ENCODE results near the gene DGKZ.
A peak's percentile ranks its signal among the peaks of the same experiment; 100 is the strongest.

Gene DGKZ

GRCh38 chr11:46381048-46381818 lies 34.0 kb downstream of the DGKZ start, which contains the start of gene MDK:
Gene MDK (plus strand): TSS chr11:46381669. CDS start chr11:46382058, 389 bp downstream.
- Mint-ChIP-seq H3K27me3 (ENCODE audit: low read depth, poor library complexity) (peaks cover 13% of the 10 kb centered on the region), H3K27ac (peak within 1 kb of the TSS; percentile 87), H3K4me3 (peak within 1 kb of the TSS; percentile 88), H3K9me3 (no peaks in the 10 kb centered on the region), H3K4me1 (peaks cover 48% of the 10 kb centered on the region), H3K36me3 (ENCODE audit: low read depth) (peaks cover 26% of the 10 kb centered on the region)
- no peak for TF ChIP-seq CTCF (IDR thresholded peaks at IDR 0.05)
- peak; percentile 76 for DNase-seq

GRCh38 chr11:46381819-46382645 lies 34.8 kb downstream of the DGKZ start:
- peak overlapping the region; percentile 88 for H3K4me3 Mint-ChIP-seq
- no peak overlapping the region for H3K27ac Mint-ChIP-seq
- TF ChIP-seq CTCF (IDR thresholded peaks at IDR 0.05) = no peak
- DNase-seq = peak; percentile 46
- peaks cover 21% of the 10 kb centered on the region for H3K27me3 Mint-ChIP-seq (ENCODE audit: low read depth, poor library complexity)
- peaks cover 26% of the 10 kb centered on the region for H3K36me3 Mint-ChIP-seq (ENCODE audit: low read depth)
- H3K4me1 Mint-ChIP-seq = peaks cover 56% of the 10 kb centered on the region
- H3K9me3 Mint-ChIP-seq = no peaks in the 10 kb centered on the region

- Mint-ChIP-seq H3K27ac (no peak overlapping the region), H3K4me3 (peak overlapping the region; percentile 88)
- peak; percentile 47 for DNase-seq
These were observed 35.6 kb downstream of the DGKZ start for GRCh38 chr11:46382646-46383403.

GRCh38 chr11:46383404-46383758 lies 36.1 kb downstream of the DGKZ start:
- peaks cover 20% of the 10 kb centered on the region for H3K36me3 Mint-ChIP-seq (ENCODE audit: low read depth)
- H3K27ac Mint-ChIP-seq = no peak overlapping the region
- H3K27me3 Mint-ChIP-seq (ENCODE audit: low read depth, poor library complexity) = peaks cover 35% of the 10 kb centered on the region
- H3K4me3 Mint-ChIP-seq = peak overlapping the region; percentile 88
- DNase-seq = no peak
- TF ChIP-seq CTCF (IDR thresholded peaks at IDR 0.05) = no peak
- no peaks in the 10 kb centered on the region for H3K9me3 Mint-ChIP-seq
- H3K4me1 Mint-ChIP-seq = peaks cover 57% of the 10 kb centered on the region

More at GRCh38 chr11:46382646-46383403, 35.6 kb downstream of the DGKZ start:
- TF ChIP-seq CTCF (IDR thresholded peaks at IDR 0.05) = peak; percentile 54
- Mint-ChIP-seq H3K4me1 (peaks cover 57% of the 10 kb centered on the region), H3K27me3 (ENCODE audit: low read depth, poor library complexity) (peaks cover 29% of the 10 kb centered on the region), H3K9me3 (no peaks in the 10 kb centered on the region), H3K36me3 (ENCODE audit: low read depth) (peaks cover 21% of the 10 kb centered on the region)

- Mint-ChIP-seq H3K4me1 (peaks cover 56% of the 10 kb centered on the region), H3K27me3 (ENCODE audit: low read depth, poor library complexity) (peaks cover 42% of the 10 kb centered on the region), H3K36me3 (ENCODE audit: low read depth) (peaks cover 20% of the 10 kb centered on the region), H3K9me3 (no peaks in the 10 kb centered on the region), H3K4me3 (peak overlapping the region; percentile 88), H3K27ac (no peak overlapping the region)
- TF ChIP-seq CTCF (IDR thresholded peaks at IDR 0.05) = no peak
- no peak for DNase-seq
These were observed 36.9 kb downstream of the DGKZ start for GRCh38 chr11:46383974-46384701.

Data from nephron progenitor cell (in vitro differentiated cells).